DMS114 treated with DMSO at 0.1 percent for 48 hours (cell line): ENCODE results near the gene MLLT3.

Experiments
- DNase-seq: peaks from one replicate; lab custom pipeline; 2025; ENCODE audit not compliant: unreplicated experiment; lab: John Stamatoyannopoulos, UW

The MLLT3 gene

GRCh38 chr9:20630241-20630943, 8.1 kb upstream of the MLLT3 start:
- no peak for DNase-seq

GRCh38 chr9:20625003-20625349, 2.7 kb upstream of the MLLT3 start:
- no peak for DNase-seq

GRCh38 chr9:20624201-20625002, 2.1 kb upstream of the MLLT3 start:
- peak; percentile 56 for DNase-seq

GRCh38 chr9:20623748-20624124, 1.4 kb upstream of the MLLT3 start:
- DNase-seq, result peak; percentile 6

- no peak for DNase-seq
Observed at GRCh38 chr9:20623021-20623747, 885 bp upstream of the MLLT3 start.

- no peak for DNase-seq
Observed at GRCh38 chr9:20621471-20622329, 599 bp downstream of the MLLT3 start.

GRCh38 chr9:20620650-20621470, 1.4 kb downstream of the MLLT3 start:
- no peak for DNase-seq

GRCh38 chr9:20619487-20620200, 2.7 kb downstream of the MLLT3 start:
- no peak for DNase-seq

- DNase-seq, result no peak
Observed at GRCh38 chr9:20618361-20618802, 3.9 kb downstream of the MLLT3 start.

GRCh38 chr9:20616808-20617207, 5.5 kb downstream of the MLLT3 start:
- DNase-seq, result no peak

- no peak for DNase-seq
Observed at GRCh38 chr9:20614602-20615216, 7.6 kb downstream of the MLLT3 start.

GRCh38 chr9:20611691-20612287, 10.5 kb downstream of the MLLT3 start:
- DNase-seq, result no peak

GRCh38 chr9:20610591-20610990, 11.7 kb downstream of the MLLT3 start:
- no peak for DNase-seq

GRCh38 chr9:20608582-20608981, 13.7 kb downstream of the MLLT3 start:
- no peak for DNase-seq

GRCh38 chr9:20606652-20607051, 15.6 kb downstream of the MLLT3 start:
- DNase-seq, result no peak

- no peak for DNase-seq
Observed at GRCh38 chr9:20604562-20604961, 17.7 kb downstream of the MLLT3 start.

- DNase-seq, result no peak
Observed at GRCh38 chr9:20603524-20604268, 18.6 kb downstream of the MLLT3 start.

GRCh38 chr9:20601292-20601691, 21.0 kb downstream of the MLLT3 start:
- DNase-seq, result no peak
